Pancreas (tissue), 10 donors: ENCODE results near the gene POLD3. TPM values are rescaled to one million over a fixed set of nuclear protein-coding genes. Genes with fewer than 3 reads are reported as not detected.

Source experiments
- ATAC-seq, 4 donors: fragments of 200-7000 bp; cut with Tn5 transposase; one replicate each; pipeline versions ENCODE4 v1.8.0 to v1.9.1; 2020; ENCODE audit warnings: mild to moderate bottlenecking in 4 of 4, moderate library complexity in 4 of 4
- DNase-seq, 6 donors: peaks; one replicate each; pipeline ENCODE4 v3.0.0-alpha.2; 2020
- FAIRE-seq: peaks from 2 replicates; lab custom pipeline; 2012; peaks lifted over from hg19 to GRCh38; lab: Jason Lieb, UNC
- H3K27ac ChIP-seq, 4 donors: fragments of 200-600 bp; sonication (generic); 1 replicate in 3 of 4; 2 replicates in 1 of 4; pipeline versions ENCODE4 v1.5.0 to v1.8.0; 2020
- H3K27me3 ChIP-seq, 4 donors: fragments of 200-600 bp; one replicate each; pipeline ENCODE4 v1.8.0; 2021
- H3K36me3 ChIP-seq, 3 donors: fragments of 200-600 bp; sonication (generic) in 1 of 3; one replicate each; pipeline versions ENCODE4 v1.5.0 to v1.8.0; 2020 to 2021
- H3K4me1 ChIP-seq, 3 donors: fragments of 200-600 bp; one replicate each; pipeline ENCODE4 v1.8.0; 2021
- H3K4me3 ChIP-seq, 4 donors: fragments of 200-600 bp; sonication (generic) in 2 of 4; one replicate each; pipeline versions ENCODE4 v1.5.0 to v1.8.0; 2020 to 2021
- H3K9me3 ChIP-seq, 4 donors: fragments of 200-600 bp; one replicate each; pipeline ENCODE4 v1.8.0; 2021
- WGBS, 2 donors: extraction: QIAGEN DNeasy Blood & Tissue Kit; methylation state at CpG; one replicate each; pipeline ENCODE4 v1.1.7; 2013; 5-methylcytosine and 5-hydroxymethylcytosine counted together
- intact Hi-C, 3 donors: fragments of 100-400 bp; cut with DNase I; formaldehyde crosslinking; loops; one replicate each; pipeline versions ENCODE4 v1.11.1 to v1.14.2; 2022
- polyA plus RNA-seq, 2 donors: library from polyadenylated mRNA; stranded (reverse); fragments of 200-250 nt; gene quantifications; one replicate each; pipeline ENCODE4 v1.2.3, GENCODE V29; 2013
- total RNA-seq, 6 donors: library from RNA; stranded (reverse); fragmentation: NEBNext Ultra II Directional in 4 of 6; extraction: Animal tissue kit (Norgen Biotek cat#: 25700) in 4 of 6; gene quantifications; one replicate each; pipeline versions ENCODE4 v1.2.1 to v1.2.4, GENCODE V29; 2021 to 2023
- TF ChIP-seq, protein P1 (sequence below), 4 donors: fragments of 200-600 bp; sonication (generic) in 3 of 4; IDR thresholded peaks; one replicate each; pipeline versions ENCODE4 v1.5.0 to v1.8.0; 2021; ENCODE audit warnings: antibody characterized with exemption in 4 of 4
- donor health status: healthy with polysubstance abuse.
- donor health status: DM: no; HTN: no; CAD: no; lungs with moderate emphysema.
- donor health status: DM: no; HTN: no; CAD: no.
- donor health status: control.
- donor health status: control.
- donor health status: Bipolar disorder and iron deficiency.
- donor health status: DM: yes; HTN: yes; CAD: no.
- donor health status: DM: no; HTN: no; CAD: no.
- donor health status: DM: no; HTN: no; CAD: no.
- donor health status: DM: yes; HTN: yes; CAD: no.

POLD3 gene
- total and polyA plus RNA-seq, 8 donors: 7.2 to 14.0 (median 9.6) TPM

- WGBS, 2 donors: 89 to 90% methylated on average over 14 of the region's 14 CpGs
- intact Hi-C loops: no loop called here
- Histone ChIP-seq H3K27me3 (no peaks in the 10 kb centered on the region), H3K4me1 (peaks cover 10 to 16% (median 12%) of the 10 kb centered on the region in 3 donors), H3K36me3 (no peaks in the 10 kb centered on the region), H3K4me3 (peak overlapping the region; percentile 26 to 48 (median 38)), H3K27ac (peak overlapping the region in 1 of 4 donors; percentile 19), H3K9me3 (no peaks in the 10 kb centered on the region)
- ATAC-seq (peak in 1 of 4 donors; percentile 1), DNase-seq (peak in 1 of 6 donors; percentile 43), FAIRE-seq (no peak)
- TF ChIP-seq, protein P1, sequence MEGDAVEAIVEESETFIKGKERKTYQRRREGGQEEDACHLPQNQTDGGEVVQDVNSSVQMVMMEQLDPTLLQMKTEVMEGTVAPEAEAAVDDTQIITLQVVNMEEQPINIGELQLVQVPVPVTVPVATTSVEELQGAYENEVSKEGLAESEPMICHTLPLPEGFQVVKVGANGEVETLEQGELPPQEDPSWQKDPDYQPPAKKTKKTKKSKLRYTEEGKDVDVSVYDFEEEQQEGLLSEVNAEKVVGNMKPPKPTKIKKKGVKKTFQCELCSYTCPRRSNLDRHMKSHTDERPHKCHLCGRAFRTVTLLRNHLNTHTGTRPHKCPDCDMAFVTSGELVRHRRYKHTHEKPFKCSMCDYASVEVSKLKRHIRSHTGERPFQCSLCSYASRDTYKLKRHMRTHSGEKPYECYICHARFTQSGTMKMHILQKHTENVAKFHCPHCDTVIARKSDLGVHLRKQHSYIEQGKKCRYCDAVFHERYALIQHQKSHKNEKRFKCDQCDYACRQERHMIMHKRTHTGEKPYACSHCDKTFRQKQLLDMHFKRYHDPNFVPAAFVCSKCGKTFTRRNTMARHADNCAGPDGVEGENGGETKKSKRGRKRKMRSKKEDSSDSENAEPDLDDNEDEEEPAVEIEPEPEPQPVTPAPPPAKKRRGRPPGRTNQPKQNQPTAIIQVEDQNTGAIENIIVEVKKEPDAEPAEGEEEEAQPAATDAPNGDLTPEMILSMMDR (IDR thresholded peaks at IDR 0.05): no peak
These were observed 90.4 kb downstream of the POLD3 start for GRCh38 chr11:74682731-74683278.

DNA sequence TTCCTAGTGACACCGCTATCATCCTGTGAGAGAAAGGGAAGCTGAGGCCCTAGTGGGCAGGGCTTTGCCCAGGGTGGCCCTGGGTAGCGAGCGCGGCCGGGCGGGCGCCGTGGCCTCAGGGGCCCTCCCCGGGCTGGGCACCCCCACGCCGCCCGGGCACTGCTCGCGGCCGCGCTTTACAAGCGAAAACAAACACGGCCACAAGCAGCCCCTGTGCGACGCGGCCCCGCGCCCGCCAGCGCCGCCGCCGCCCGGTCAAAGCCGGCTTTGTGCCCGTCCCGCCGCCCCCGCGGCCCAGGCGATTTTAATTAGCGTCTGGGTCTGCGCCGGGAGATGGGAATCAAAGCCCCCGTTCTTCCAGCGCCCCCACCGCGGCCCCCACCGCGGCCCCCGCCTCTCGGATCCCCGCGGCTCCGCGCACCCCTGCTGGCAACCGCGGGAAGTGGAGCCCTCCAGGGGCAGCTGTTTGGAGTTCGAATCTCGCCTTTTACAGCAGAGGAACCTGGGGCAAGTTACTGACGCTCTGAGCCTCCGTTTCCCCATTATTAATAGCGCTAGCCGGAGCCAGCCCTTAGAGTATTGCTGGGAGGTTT is 91.0 kb downstream of the POLD3 start:
- FAIRE-seq: no peak
- Histone ChIP-seq H3K27me3 (no peaks in the 10 kb centered on the region), H3K4me1 (peaks cover 10 to 16% (median 12%) of the 10 kb centered on the region in 3 donors), H3K9me3 (no peaks in the 10 kb centered on the region), H3K36me3 (no peaks in the 10 kb centered on the region), H3K4me3 (peak overlapping the region; percentile 26 to 48 (median 38)), H3K27ac (peak overlapping the region in 1 of 4 donors; percentile 19)
- ATAC-seq: peak; percentile 20 to 51 (median 34)
- peak in 1 of 6 donors; percentile 79 for DNase-seq
- intact Hi-C loops: no loop called here
- 4 to 7% methylated on average over 54 to 59 of the region's 59 CpGs for WGBS, 2 donors
- TF ChIP-seq, protein P1 (IDR thresholded peaks at IDR 0.05): peak; percentile 13 to 57 (median 44)

GRCh38 chr11:74683941-74684481 is 91.6 kb downstream of the POLD3 start:
- DNase-seq: peak in 1 of 6 donors; percentile 47
- H3K27me3 ChIP-seq: no peaks in the 10 kb centered on the region
- TF ChIP-seq, protein P1 (IDR thresholded peaks at IDR 0.05): no peak
- 82 to 85% methylated on average over 12 of the region's 12 CpGs for WGBS, 2 donors
- no peak for FAIRE-seq
- peak overlapping the region in 2 of 4 donors; percentile 47 to 48 for H3K4me3 ChIP-seq
- no peak overlapping the region for H3K27ac ChIP-seq
- no peaks in the 10 kb centered on the region for H3K9me3 ChIP-seq
- H3K36me3 ChIP-seq: no peaks in the 10 kb centered on the region
- intact Hi-C loops: no loop called here
- H3K4me1 ChIP-seq: peaks cover 10 to 16% (median 12%) of the 10 kb centered on the region in 3 donors
- ATAC-seq: no peak

DNA sequence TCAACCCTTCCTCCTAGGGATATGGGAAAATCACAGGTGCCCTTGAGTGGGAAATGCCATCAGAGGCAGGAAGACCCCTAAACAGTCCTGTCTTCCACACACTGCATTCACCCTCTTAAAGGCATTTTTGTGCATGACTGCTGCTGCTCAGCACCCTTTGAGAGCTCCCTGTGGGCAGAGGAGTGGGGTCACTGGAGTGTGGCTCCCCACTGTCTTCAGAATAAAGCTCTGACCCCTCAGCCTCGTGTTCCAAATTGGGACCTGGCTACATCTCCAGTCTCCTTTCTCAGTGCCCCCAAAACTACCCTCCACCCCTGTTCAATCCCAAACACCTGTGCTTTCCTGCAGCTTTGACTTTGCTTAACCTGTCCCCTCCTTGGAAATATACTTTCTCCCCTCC is 92.3 kb downstream of the POLD3 start:
- TF ChIP-seq, protein P1 (IDR thresholded peaks at IDR 0.05): no peak
- intact Hi-C loops: no loop called here

More for the DNA sequence above, 92.3 kb downstream of the POLD3 start:
- ATAC-seq (no peak), FAIRE-seq (no peak), DNase-seq (peak in 1 of 6 donors; percentile 20)
- no peaks in the 10 kb centered on the region for H3K36me3 ChIP-seq
- H3K4me3 ChIP-seq: no peak overlapping the region
- no peak overlapping the region for H3K27ac ChIP-seq
- 81 to 86% methylated on average over 1 of the region's 1 CpG for WGBS, 2 donors
- H3K4me1 ChIP-seq: peaks cover 10 to 16% (median 12%) of the 10 kb centered on the region in 3 donors
- no peaks in the 10 kb centered on the region for H3K9me3 ChIP-seq
- H3K27me3 ChIP-seq: no peaks in the 10 kb centered on the region
